ENCODE data around the gene TNK2.
"Not testable (repeated sequence)": the region's sequence is repeated elsewhere in the genome, so short reads cannot be mapped to it uniquely, and the experiment has no call there.

Gene TNK2

GRCh38 chr3:195872097-195872496 lies 36.3 kb downstream of the TNK2 start:
- in situ Hi-C loops (cut with HindIII; ENCODE audit: low sequenced_read_pairs), result loop anchor here (5.0 kb wide), 1 partner anchor 50 kb away; no protein-coding TSS in a partner anchor

- in situ Hi-C loops (cut with HindIII; ENCODE audit: low sequenced_read_pairs), result loop anchor here (5.0 kb wide), 1 partner anchor 51 kb away; no protein-coding TSS in a partner anchor
These were observed 36.7 kb downstream of the TNK2 start for GRCh38 chr3:195871686-195872085.

DNA sequence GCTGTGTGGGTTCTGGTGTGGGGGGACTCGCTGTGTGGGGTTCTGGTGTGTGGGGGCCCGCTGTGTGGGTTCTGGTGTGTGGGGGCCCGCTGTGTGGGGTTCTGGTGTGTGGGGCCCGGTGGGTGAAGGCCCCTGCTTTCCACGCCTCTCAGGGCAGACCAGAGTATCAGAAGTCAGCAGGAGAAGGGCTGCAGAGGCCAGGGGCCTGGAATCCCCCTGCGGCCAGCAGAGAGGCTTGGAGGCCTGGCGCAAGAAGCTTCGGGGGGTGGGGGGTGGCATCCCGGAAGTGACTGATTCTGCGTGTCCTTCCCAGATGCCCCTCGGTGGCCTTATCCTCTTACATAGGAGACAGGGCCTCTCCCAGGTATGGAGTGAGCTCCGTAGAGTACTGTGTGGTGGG lies 37.4 kb downstream of the TNK2 start:
- in situ Hi-C loops (cut with HindIII; ENCODE audit: low sequenced_read_pairs), result loop anchor here (5.0 kb wide), 1 partner anchor 51 kb away; no protein-coding TSS in a partner anchor

DNA sequence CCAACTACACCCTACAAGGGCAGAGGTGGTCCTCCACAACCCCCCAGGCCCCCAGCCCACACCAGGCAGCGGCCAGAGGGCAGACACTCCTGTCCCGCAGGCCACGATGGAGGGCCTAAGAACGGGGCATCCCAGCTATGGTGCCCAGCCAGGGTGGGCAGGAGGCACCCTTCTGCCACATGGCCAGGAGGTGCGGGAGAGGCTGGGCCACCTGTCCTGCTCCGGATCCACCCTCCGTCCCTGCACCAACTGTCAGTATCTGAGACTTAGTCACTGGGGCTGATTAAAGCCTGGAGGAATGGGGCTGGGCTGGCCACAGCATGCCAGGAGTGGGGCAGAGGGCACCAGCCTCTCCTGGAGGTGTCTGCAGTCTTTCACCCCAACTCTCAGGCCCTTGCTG lies 37.9 kb downstream of the TNK2 start:
- in situ Hi-C loops (cut with HindIII; ENCODE audit: low sequenced_read_pairs), result loop anchor here (5.0 kb wide), 1 partner anchor 52 kb away; no protein-coding TSS in a partner anchor

DNA sequence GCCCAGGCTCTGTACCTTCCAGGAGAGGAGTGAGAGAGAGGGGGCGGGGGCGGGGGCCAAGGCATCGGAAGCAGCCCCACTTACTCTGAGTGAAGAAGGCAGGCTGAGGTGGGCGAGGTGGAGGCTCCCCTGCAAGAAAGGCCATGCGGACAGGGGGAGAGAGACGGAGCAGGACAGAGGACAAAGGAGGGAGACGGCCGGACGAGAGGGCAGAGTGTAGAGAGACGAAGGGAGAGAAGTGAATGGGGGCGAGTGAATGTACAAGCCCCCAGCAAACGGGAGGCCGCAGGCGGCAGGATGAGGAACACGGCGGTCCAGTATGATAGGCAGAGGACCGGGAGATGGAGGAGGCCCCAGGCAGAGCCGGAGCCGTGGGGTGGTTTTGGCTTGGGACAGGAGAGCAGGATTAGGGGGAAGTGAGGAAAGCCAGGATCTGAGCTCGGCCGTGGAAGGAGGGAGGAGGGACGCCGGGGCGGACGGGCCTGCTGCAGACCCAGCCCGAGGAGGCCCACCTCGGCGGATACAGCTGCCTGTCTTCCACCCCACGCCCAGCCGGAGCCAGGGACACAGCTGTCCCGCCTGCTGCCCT lies 38.8 kb downstream of the TNK2 start:
- in situ Hi-C loops (cut with HindIII; ENCODE audit: low sequenced_read_pairs), result loop anchor here (5.0 kb wide), 1 partner anchor 53 kb away; no protein-coding TSS in a partner anchor

GRCh38 chr3:195868866-195869412 lies 39.4 kb downstream of the TNK2 start:
- in situ Hi-C loops (cut with HindIII; ENCODE audit: low sequenced_read_pairs), result no loop called here

- in situ Hi-C loops (cut with HindIII; ENCODE audit: low sequenced_read_pairs), result no loop called here
These were observed 40.0 kb downstream of the TNK2 start for GRCh38 chr3:195868336-195868865.

DNA sequence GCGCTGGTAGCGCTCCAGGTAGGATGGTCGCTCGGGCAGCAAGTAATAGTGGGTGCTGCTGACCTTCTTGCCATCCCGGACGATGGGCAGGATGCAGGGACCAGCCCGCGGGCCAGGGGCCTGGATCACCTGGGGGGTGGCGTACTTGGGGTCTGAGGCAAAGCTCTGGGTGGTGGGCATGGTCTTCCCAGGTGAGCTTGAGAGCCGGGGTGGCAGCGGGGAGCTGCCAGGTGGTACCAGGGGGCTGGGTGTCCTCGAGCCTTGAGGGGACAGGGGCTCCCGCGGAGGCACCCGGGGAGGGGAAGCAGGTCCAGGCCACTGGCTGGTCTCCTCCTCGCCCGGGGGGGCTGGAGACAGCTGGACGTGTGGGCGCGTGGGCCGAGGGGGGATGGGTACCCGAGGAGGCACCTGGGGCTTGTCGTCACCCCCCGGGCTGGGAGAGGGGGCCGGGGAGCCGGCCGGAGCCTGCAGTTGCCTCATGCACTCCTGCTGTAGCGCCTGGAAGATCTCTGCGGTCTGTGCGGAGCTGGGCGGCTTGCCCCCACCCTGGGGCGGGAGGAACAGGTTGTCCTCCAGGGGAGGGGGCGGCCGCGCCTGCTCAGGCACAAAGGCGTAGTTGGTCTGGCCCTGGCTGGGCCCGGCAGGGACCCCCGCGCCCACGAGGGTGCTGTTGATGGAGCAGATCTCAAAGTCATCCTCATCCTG lies 40.6 kb downstream of the TNK2 start:
- in situ Hi-C loops (cut with HindIII; ENCODE audit: low sequenced_read_pairs), result no loop called here

DNA sequence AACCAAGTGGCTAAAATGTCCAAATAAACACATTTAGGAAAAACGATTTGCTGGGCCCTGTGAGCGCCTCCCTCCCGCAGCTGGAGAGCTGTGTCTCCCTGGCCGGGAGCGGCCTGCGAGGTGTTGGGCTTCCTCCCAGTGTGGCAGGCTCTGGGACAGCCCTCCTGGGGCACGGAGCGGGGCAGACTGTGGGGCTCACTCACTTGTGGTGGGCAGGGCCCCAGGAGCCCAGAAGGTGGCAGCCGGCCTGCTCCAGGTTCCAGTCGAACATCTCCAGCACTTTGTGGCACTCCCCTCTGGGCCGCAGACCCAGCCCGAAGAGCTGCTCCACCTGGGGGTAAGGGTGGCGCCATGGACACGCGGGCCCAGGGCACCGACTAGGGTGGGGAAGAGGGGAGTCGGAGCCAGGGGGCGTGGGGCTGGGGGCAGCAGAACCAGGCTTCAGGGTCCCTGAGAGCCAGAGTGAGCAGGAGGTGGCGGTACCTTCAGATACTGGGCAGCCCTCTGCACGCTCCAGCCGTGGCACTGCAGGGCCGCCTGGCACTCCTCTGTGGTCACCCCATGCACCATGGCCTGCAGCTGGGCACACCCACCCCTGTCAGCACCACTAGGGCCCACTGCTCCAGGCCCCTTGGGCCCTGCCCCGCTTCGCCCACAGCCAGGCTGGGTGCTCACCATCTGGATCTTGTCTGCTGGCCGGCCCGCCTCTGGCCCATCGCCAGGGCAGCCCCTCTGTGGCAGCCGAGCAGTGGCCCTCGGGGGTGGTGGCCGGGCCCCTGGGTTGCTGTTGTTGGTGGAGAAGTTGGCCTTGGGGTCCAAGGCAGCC lies 41.5 kb downstream of the TNK2 start:
- in situ Hi-C loops (cut with HindIII; ENCODE audit: low sequenced_read_pairs), result no loop called here

DNA sequence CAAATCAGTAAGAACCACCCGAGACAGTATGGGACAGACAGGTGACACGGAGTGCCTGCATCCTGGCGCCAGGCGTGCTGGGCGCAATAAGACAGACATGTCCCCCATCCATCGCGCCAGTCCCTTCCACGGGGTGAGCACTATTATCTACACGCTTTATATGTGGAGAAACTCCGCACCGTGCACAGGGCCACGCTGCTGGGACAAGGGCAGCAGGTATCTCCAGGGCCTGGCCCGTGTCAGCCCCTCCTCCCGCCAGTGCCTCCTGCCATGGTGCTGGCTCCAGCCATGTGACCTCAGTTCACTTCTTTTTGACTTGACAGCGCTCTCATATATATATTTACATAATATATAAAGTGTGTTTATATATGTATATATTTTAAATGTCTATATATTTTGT lies 42.6 kb downstream of the TNK2 start:
- in situ Hi-C loops (cut with HindIII; ENCODE audit: low sequenced_read_pairs), result no loop called here

- in situ Hi-C loops (cut with HindIII; ENCODE audit: low sequenced_read_pairs), result no loop called here
These were observed 45.0 kb downstream of the TNK2 start for GRCh38 chr3:195863121-195864061.

GRCh38 chr3:195862318-195862717 lies 46.0 kb downstream of the TNK2 start:
- in situ Hi-C loops (cut with HindIII; ENCODE audit: low sequenced_read_pairs), result not testable (repeated sequence)

GRCh38 chr3:195860456-195860855 lies 47.9 kb downstream of the TNK2 start:
- in situ Hi-C loops (cut with HindIII; ENCODE audit: low sequenced_read_pairs), result no loop called here

- in situ Hi-C loops (cut with HindIII; ENCODE audit: low sequenced_read_pairs), result no loop called here
These were observed 48.4 kb downstream of the TNK2 start for GRCh38 chr3:195859846-195860411.

GRCh38 chr3:195859061-195859845 lies 49.1 kb downstream of the TNK2 start:
- in situ Hi-C loops (cut with HindIII; ENCODE audit: low sequenced_read_pairs), result no loop called here

- in situ Hi-C loops (cut with HindIII; ENCODE audit: low sequenced_read_pairs), result no loop called here
These were observed 51.8 kb downstream of the TNK2 start for GRCh38 chr3:195856410-195857084.

- in situ Hi-C loops (cut with HindIII; ENCODE audit: low sequenced_read_pairs), result no loop called here
These were observed 52.6 kb downstream of the TNK2 start for GRCh38 chr3:195855471-195856409.

Measured in endothelial cell of hepatic sinusoid (primary cell).